Astrocyte (in vitro differentiated cells and primary cell): Measurements from ENCODE around the gene PTGIR. TPM values are rescaled to one million over a fixed set of nuclear protein-coding genes. Genes with fewer than 3 reads are reported as not detected.
A peak's percentile ranks its signal among the peaks of the same experiment; 100 is the strongest.

Experiments
- DNase-seq: peaks from one replicate; pipeline ENCODE4 v3.0.0-alpha.2; 2010; ENCODE audit warnings: low read depth
- FAIRE-seq: peaks from 2 replicates; lab custom pipeline; 2011; peaks lifted over from hg19 to GRCh38; lab: Jason Lieb, UNC
- H2AFZ ChIP-seq: 2 replicates; pipeline ENCODE4 v1.6.0; 2012; ENCODE audit warnings: low read depth, low read length, inconsistent platforms
- H3K27ac ChIP-seq: 2 replicates; pipeline ENCODE4 v1.5.1; 2011; ENCODE audit warnings: low read depth, low read length, inconsistent platforms
- H3K27me3 ChIP-seq: 2 replicates; pipeline ENCODE4 v1.6.0; 2011; ENCODE audit warnings: low read length, inconsistent platforms; ENCODE audit not compliant: insufficient read depth
- H3K36me3 ChIP-seq: 2 replicates; pipeline ENCODE4 v1.5.1; 2011; ENCODE audit warnings: low read length, inconsistent platforms; ENCODE audit not compliant: insufficient read depth
- H3K4me1 ChIP-seq: 2 replicates; pipeline ENCODE4 v1.5.1; 2011; ENCODE audit warnings: low read length, inconsistent platforms; ENCODE audit not compliant: insufficient read depth
- H3K4me2 ChIP-seq: 2 replicates; pipeline ENCODE4 v1.6.0; 2012; ENCODE audit warnings: low read length, inconsistent platforms
- H3K4me3 ChIP-seq: 2 replicates; pipeline ENCODE4 v1.5.1; 2011; ENCODE audit warnings: low read depth, mild to moderate bottlenecking, low read length, inconsistent platforms; ENCODE audit not compliant: insufficient read depth
- H3K79me2 ChIP-seq: 2 replicates; pipeline ENCODE4 v1.6.0; 2012; ENCODE audit warnings: mild to moderate bottlenecking, low read length, inconsistent platforms; ENCODE audit not compliant: insufficient read depth
- H3K9ac ChIP-seq: 2 replicates; pipeline ENCODE4 v1.6.0; 2012; ENCODE audit warnings: mild to moderate bottlenecking, low read length, inconsistent platforms
- H3K9me3 ChIP-seq: 2 replicates; pipeline ENCODE4 v1.5.1; 2012; ENCODE audit warnings: low read depth, mild to moderate bottlenecking, low read length, inconsistent platforms; ENCODE audit not compliant: insufficient read depth
- H4K20me1 ChIP-seq: 2 replicates; pipeline ENCODE4 v1.6.0; 2012; ENCODE audit warnings: low read length, inconsistent platforms; ENCODE audit not compliant: insufficient read depth
- H3K27ac Mint-ChIP-seq: one replicate; pipeline ENCODE4 v1.8.0; 2021; ENCODE audit warnings: mild to moderate bottlenecking, mixed read lengths; ENCODE audit not compliant: unreplicated experiment
- H3K27me3 Mint-ChIP-seq: one replicate; pipeline ENCODE4 v1.8.0; 2021; ENCODE audit warnings: low read depth, mixed read lengths; ENCODE audit not compliant: unreplicated experiment
- H3K36me3 Mint-ChIP-seq: one replicate; pipeline ENCODE4 v1.8.0; 2021; ENCODE audit warnings: low read depth, mixed read lengths; ENCODE audit not compliant: unreplicated experiment
- H3K4me1 Mint-ChIP-seq: one replicate; pipeline ENCODE4 v1.8.0; 2021; ENCODE audit warnings: low read depth, mixed read lengths; ENCODE audit not compliant: unreplicated experiment
- H3K4me3 Mint-ChIP-seq: one replicate; pipeline ENCODE4 v1.8.0; 2021; ENCODE audit warnings: mild to moderate bottlenecking, moderate library complexity, mixed read lengths; ENCODE audit not compliant: unreplicated experiment
- H3K9me3 Mint-ChIP-seq: one replicate; pipeline ENCODE4 v1.8.0; 2021; ENCODE audit warnings: mild to moderate bottlenecking, mixed read lengths; ENCODE audit not compliant: unreplicated experiment
- EZH2 ChIP-seq: IDR thresholded peaks from 2 replicates; pipeline ENCODE4 v1.6.1; 2012; ENCODE audit warnings: mild to moderate bottlenecking, low read length, inconsistent platforms; ENCODE audit not compliant: insufficient read depth
- total RNA-seq: library from RNA; stranded (reverse); gene quantifications from 2 replicates; pipeline ENCODE4 v1.2.1, GENCODE V29; 2021
- TF ChIP-seq, protein P1 (sequence below): IDR thresholded peaks from 2 replicates; pipeline ENCODE4 v1.5.1; 2011; ENCODE audit warnings: low read depth, mild to moderate bottlenecking, inconsistent platforms, low read length, moderate library complexity; ENCODE audit not compliant: insufficient read depth

The PTGIR gene
- total RNA-seq, 1 donor from 2014 or later, result 0.52 TPM

DNA sequence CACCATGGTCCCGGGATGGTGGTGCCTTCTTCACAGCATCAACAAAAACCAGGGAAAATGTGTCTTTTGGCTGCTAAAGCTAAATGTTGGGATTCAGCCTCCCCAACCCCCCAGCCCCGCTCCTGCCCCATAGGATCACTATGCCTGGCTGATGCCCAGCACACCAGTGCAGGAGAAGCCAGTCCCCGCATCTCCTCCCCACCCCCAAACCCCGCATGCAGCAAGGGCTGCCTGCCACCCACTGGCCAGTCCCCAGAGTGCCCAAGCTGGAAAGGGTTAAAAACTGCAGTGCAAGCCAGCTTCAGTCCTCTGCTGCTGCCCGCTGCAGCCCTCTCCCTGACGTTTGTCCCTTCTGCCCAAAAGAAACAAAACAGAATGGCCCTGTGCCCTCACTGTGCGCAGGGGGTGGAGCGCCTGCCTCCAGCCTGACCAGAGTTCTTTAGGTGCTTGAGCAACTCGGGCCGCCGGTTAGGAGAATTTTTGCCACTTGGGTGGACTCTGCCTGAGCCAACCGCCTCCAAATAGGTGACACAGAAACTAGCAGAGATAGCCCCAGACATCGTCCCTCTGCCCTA is 20.0 kb downstream of the PTGIR start:
- Histone ChIP-seq H3K9me3 (no peaks in the 10 kb centered on the region), H3K9ac (no peak overlapping the region), H3K4me1 (peaks cover 19% of the 10 kb centered on the region), H3K27ac (no peak overlapping the region), H3K36me3 (peaks cover 30% of the 10 kb centered on the region), H3K4me2 (no peak overlapping the region), H3K27me3 (no peaks in the 10 kb centered on the region), H4K20me1 (peaks cover 80% of the 10 kb centered on the region), H3K79me2 (peaks cover 54% of the 10 kb centered on the region), H3K4me3 (no peak overlapping the region), H2AFZ (no peak overlapping the region)
- H3K4me1 Mint-ChIP-seq, result peaks cover 22% of the 10 kb centered on the region
- no peaks in the 10 kb centered on the region for H3K9me3 Mint-ChIP-seq
- no peak overlapping the region for H3K27ac Mint-ChIP-seq
- TF ChIP-seq, protein P1, sequence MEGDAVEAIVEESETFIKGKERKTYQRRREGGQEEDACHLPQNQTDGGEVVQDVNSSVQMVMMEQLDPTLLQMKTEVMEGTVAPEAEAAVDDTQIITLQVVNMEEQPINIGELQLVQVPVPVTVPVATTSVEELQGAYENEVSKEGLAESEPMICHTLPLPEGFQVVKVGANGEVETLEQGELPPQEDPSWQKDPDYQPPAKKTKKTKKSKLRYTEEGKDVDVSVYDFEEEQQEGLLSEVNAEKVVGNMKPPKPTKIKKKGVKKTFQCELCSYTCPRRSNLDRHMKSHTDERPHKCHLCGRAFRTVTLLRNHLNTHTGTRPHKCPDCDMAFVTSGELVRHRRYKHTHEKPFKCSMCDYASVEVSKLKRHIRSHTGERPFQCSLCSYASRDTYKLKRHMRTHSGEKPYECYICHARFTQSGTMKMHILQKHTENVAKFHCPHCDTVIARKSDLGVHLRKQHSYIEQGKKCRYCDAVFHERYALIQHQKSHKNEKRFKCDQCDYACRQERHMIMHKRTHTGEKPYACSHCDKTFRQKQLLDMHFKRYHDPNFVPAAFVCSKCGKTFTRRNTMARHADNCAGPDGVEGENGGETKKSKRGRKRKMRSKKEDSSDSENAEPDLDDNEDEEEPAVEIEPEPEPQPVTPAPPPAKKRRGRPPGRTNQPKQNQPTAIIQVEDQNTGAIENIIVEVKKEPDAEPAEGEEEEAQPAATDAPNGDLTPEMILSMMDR, result no peak
- TF ChIP-seq EZH2, result no peak
- DNase-seq, result no peak
- H3K4me3 Mint-ChIP-seq, result no peak overlapping the region
- no peaks in the 10 kb centered on the region for H3K27me3 Mint-ChIP-seq
- no peak for FAIRE-seq
- H3K36me3 Mint-ChIP-seq, result peaks cover 30% of the 10 kb centered on the region

DNA sequence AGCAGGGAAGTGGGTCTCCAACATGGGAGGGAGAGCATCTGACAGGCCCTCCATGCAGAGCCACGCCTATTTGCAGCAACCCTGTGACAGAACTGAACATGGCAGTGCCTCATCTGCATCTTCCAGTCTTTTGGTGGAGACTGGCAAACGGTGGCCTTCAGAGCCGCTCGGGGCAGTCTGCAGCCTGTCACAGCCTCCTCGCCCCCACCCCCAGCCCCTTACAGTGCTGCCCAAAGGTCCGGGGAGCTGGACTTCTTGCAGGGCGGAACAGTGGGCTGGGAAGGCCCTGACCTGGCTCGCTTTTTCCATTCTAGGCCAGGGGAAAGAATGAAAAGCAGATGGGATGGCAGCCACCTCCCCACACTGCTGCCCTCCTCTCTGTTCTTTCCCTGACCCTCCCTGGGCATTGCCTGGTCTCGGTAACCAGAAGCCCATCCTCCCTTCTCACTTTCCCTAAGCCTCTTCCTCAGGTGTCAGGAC is 21.1 kb downstream of the PTGIR start:
- H3K4me2 ChIP-seq, result peak overlapping the region; percentile 99
- H3K36me3 ChIP-seq, result peaks cover 22% of the 10 kb centered on the region
- peaks cover 54% of the 10 kb centered on the region for H3K79me2 ChIP-seq

More for the DNA sequence above, 21.1 kb downstream of the PTGIR start:
- DNase-seq, result no peak
- Histone ChIP-seq H3K9ac (peak overlapping the region; percentile 100), H3K27me3 (no peaks in the 10 kb centered on the region), H4K20me1 (peaks cover 69% of the 10 kb centered on the region), H2AFZ (no peak overlapping the region), H3K4me1 (peaks cover 19% of the 10 kb centered on the region), H3K4me3 (peak overlapping the region; percentile 89), H3K9me3 (no peaks in the 10 kb centered on the region), H3K27ac (no peak overlapping the region)
- peaks cover 23% of the 10 kb centered on the region for H3K4me1 Mint-ChIP-seq
- no peak for FAIRE-seq
- no peaks in the 10 kb centered on the region for H3K9me3 Mint-ChIP-seq
- H3K4me3 Mint-ChIP-seq, result peak overlapping the region; percentile 98
- peaks cover 22% of the 10 kb centered on the region for H3K36me3 Mint-ChIP-seq
- H3K27ac Mint-ChIP-seq, result peak overlapping the region; percentile 66
- no peak for TF ChIP-seq EZH2
- TF ChIP-seq, protein P1, result no peak
- no peaks in the 10 kb centered on the region for H3K27me3 Mint-ChIP-seq
